ENCODE data around the gene MAP4K4.

Gene MAP4K4

GRCh38 chr2:101697124-101698013 lies at the start of gene MAP4K4:
Gene MAP4K4, plus strand, starts transcription at chr2:101697707. Its CDS starts 374 bp downstream, at chr2:101698081.
- DNase-seq, result peak; percentile 80

- no peak for DNase-seq
Observed at GRCh38 chr2:101653469-101653868, 44.0 kb upstream of the MAP4K4 start.

GRCh38 chr2:101655702-101656422 lies 41.6 kb upstream of the MAP4K4 start:
- no peak for DNase-seq

GRCh38 chr2:101657787-101658186 lies 39.7 kb upstream of the MAP4K4 start:
- DNase-seq, result no peak

- DNase-seq, result no peak
Observed at GRCh38 chr2:101658387-101658786, 39.1 kb upstream of the MAP4K4 start.

GRCh38 chr2:101665312-101665711 lies 32.2 kb upstream of the MAP4K4 start:
- no peak for DNase-seq

- DNase-seq, result no peak
Observed at GRCh38 chr2:101667823-101668222, 29.7 kb upstream of the MAP4K4 start.

GRCh38 chr2:101672047-101672446 lies 25.5 kb upstream of the MAP4K4 start:
- no peak for DNase-seq

GRCh38 chr2:101673920-101674319 lies 23.6 kb upstream of the MAP4K4 start:
- no peak for DNase-seq

GRCh38 chr2:101675512-101675911 lies 22.0 kb upstream of the MAP4K4 start:
- no peak for DNase-seq

GRCh38 chr2:101676674-101677073 lies 20.8 kb upstream of the MAP4K4 start:
- no peak for DNase-seq

GRCh38 chr2:101677658-101678057 lies 19.8 kb upstream of the MAP4K4 start:
- DNase-seq, result no peak

GRCh38 chr2:101678379-101678778 lies 19.1 kb upstream of the MAP4K4 start:
- no peak for DNase-seq

- DNase-seq, result no peak
Observed at GRCh38 chr2:101679037-101679726, 18.3 kb upstream of the MAP4K4 start.

- no peak for DNase-seq
Observed at GRCh38 chr2:101679801-101680487, 17.6 kb upstream of the MAP4K4 start.

GRCh38 chr2:101682311-101682710 lies 15.2 kb upstream of the MAP4K4 start:
- no peak for DNase-seq

- DNase-seq, result no peak
Observed at GRCh38 chr2:101684313-101684712, 13.2 kb upstream of the MAP4K4 start.

- no peak for DNase-seq
Observed at GRCh38 chr2:101688261-101688660, 9.2 kb upstream of the MAP4K4 start.

GRCh38 chr2:101689114-101689825 lies 8.2 kb upstream of the MAP4K4 start:
- DNase-seq, result no peak

GRCh38 chr2:101690547-101691152 lies 6.9 kb upstream of the MAP4K4 start:
- DNase-seq, result no peak

- DNase-seq, result no peak
Observed at GRCh38 chr2:101692041-101692440, 5.5 kb upstream of the MAP4K4 start.

- no peak for DNase-seq
Observed at GRCh38 chr2:101692766-101693165, 4.7 kb upstream of the MAP4K4 start.
